Fibroblast of skin of left biceps (primary cell): Measurements from ENCODE around the gene SMYD4.
"Not testable (repeated sequence)": the region's sequence is repeated elsewhere in the genome, so short reads cannot be mapped to it uniquely, and the experiment has no call there.

ENCODE experiments used
- DNase-seq, 2 experiments: peaks; one replicate each; pipeline ENCODE4 v3.0.0-alpha.2; 2013; ENCODE audit warnings: low read depth in 2 of 2

Gene SMYD4

GRCh38 chr17:1754430-1755112 is 75.1 kb downstream of the SMYD4 start:
- DNase-seq, result no peak

- no peak for DNase-seq
Observed at GRCh38 chr17:1753767-1754429, 75.8 kb downstream of the SMYD4 start.

- DNase-seq, result no peak
Observed at GRCh38 chr17:1752425-1753262, 77.1 kb downstream of the SMYD4 start.

- DNase-seq, result no peak
Observed at GRCh38 chr17:1750628-1751027, 79.1 kb downstream of the SMYD4 start.

- DNase-seq, result no peak
Observed at GRCh38 chr17:1746975-1747543, 82.6 kb downstream of the SMYD4 start.

- no peak for DNase-seq
Observed at GRCh38 chr17:1745513-1746020, 84.1 kb downstream of the SMYD4 start.

- DNase-seq, result no peak
Observed at GRCh38 chr17:1744551-1745512, 84.9 kb downstream of the SMYD4 start.

GRCh38 chr17:1743088-1743439 is 86.6 kb downstream of the SMYD4 start:
- DNase-seq, result no peak

GRCh38 chr17:1742371-1743087 is 87.2 kb downstream of the SMYD4 start, which contains the start of gene SERPINF2:
TSS of gene SERPINF2 (plus strand) at chr17:1742871. CDS start at chr17:1744996, 2,125 bp downstream.
- DNase-seq, result no peak

GRCh38 chr17:1741899-1742298 is 87.8 kb downstream of the SMYD4 start:
- not testable (repeated sequence) for DNase-seq

GRCh38 chr17:1737531-1738291 is 92.0 kb downstream of the SMYD4 start:
- DNase-seq, result no peak

GRCh38 chr17:1736348-1737281 is 93.1 kb downstream of the SMYD4 start:
- no peak for DNase-seq

GRCh38 chr17:1735834-1736347 is 93.8 kb downstream of the SMYD4 start:
- DNase-seq, result no peak

GRCh38 chr17:1735418-1735817 is 94.3 kb downstream of the SMYD4 start:
- no peak for DNase-seq

GRCh38 chr17:1733759-1734158 is 95.9 kb downstream of the SMYD4 start:
- DNase-seq, result no peak

GRCh38 chr17:1732833-1733321 is 96.8 kb downstream of the SMYD4 start:
- DNase-seq, result no peak

- no peak for DNase-seq
Observed at GRCh38 chr17:1732241-1732832, 97.4 kb downstream of the SMYD4 start.

GRCh38 chr17:1731194-1731506 is 98.6 kb downstream of the SMYD4 start:
- no peak for DNase-seq
